NCI-H187 (cell line): ENCODE measurements around the gene GSDME.
"Not testable (repeated sequence)": the region's sequence is repeated elsewhere in the genome, so short reads cannot be mapped to it uniquely, and the experiment has no call there.

Experiments
- DNase-seq, 2 experiments: peaks; one replicate each; lab custom pipeline; 2025; lab: John Stamatoyannopoulos, UW

The GSDME gene

GRCh38 chr7:24741679-24742505 is 15.4 kb downstream of the GSDME start:
- DNase-seq: no peak

- DNase-seq: no peak
Observed at GRCh38 chr7:24740871-24741270, 16.4 kb downstream of the GSDME start.

- no peak for DNase-seq
Observed at GRCh38 chr7:24739306-24739705, 18.0 kb downstream of the GSDME start.

GRCh38 chr7:24738577-24738976 is 18.7 kb downstream of the GSDME start:
- DNase-seq: no peak

- no peak for DNase-seq
Observed at GRCh38 chr7:24737281-24737680, 20.0 kb downstream of the GSDME start.

- DNase-seq: not testable (repeated sequence)
Observed at GRCh38 chr7:24735594-24735993, 21.7 kb downstream of the GSDME start.

- DNase-seq: no peak
Observed at GRCh38 chr7:24734306-24734705, 23.0 kb downstream of the GSDME start.

GRCh38 chr7:24733414-24734060 is 23.7 kb downstream of the GSDME start:
- no peak for DNase-seq

GRCh38 chr7:24732646-24733413 is 24.4 kb downstream of the GSDME start:
- DNase-seq: no peak

- no peak for DNase-seq
Observed at GRCh38 chr7:24731313-24731712, 26.0 kb downstream of the GSDME start.

GRCh38 chr7:24730018-24730369 is 27.3 kb downstream of the GSDME start:
- DNase-seq: no peak

GRCh38 chr7:24729365-24730017 is 27.8 kb downstream of the GSDME start:
- DNase-seq: no peak

- DNase-seq: no peak
Observed at GRCh38 chr7:24728503-24729364, 28.5 kb downstream of the GSDME start.

GRCh38 chr7:24728121-24728500 is 29.2 kb downstream of the GSDME start:
- no peak for DNase-seq

GRCh38 chr7:24727154-24728120 is 29.8 kb downstream of the GSDME start:
- DNase-seq: no peak

- DNase-seq: no peak
Observed at GRCh38 chr7:24725554-24726241, 31.6 kb downstream of the GSDME start.

GRCh38 chr7:24724451-24725190 is 32.6 kb downstream of the GSDME start:
- no peak for DNase-seq

GRCh38 chr7:24723178-24723530 is 34.1 kb downstream of the GSDME start:
- no peak for DNase-seq
